Nucleus accumbens (tissue), 56 donors: ENCODE measurements around the gene B3GNT7.
"Not testable (repeated sequence)": the region's sequence is repeated elsewhere in the genome, so short reads cannot be mapped to it uniquely, and the experiment has no call there.

Experiments
- DNase-seq, 56 donors: peaks; one replicate each; lab custom pipeline; 2025; lab: John Stamatoyannopoulos, UW

B3GNT7 gene

DNA sequence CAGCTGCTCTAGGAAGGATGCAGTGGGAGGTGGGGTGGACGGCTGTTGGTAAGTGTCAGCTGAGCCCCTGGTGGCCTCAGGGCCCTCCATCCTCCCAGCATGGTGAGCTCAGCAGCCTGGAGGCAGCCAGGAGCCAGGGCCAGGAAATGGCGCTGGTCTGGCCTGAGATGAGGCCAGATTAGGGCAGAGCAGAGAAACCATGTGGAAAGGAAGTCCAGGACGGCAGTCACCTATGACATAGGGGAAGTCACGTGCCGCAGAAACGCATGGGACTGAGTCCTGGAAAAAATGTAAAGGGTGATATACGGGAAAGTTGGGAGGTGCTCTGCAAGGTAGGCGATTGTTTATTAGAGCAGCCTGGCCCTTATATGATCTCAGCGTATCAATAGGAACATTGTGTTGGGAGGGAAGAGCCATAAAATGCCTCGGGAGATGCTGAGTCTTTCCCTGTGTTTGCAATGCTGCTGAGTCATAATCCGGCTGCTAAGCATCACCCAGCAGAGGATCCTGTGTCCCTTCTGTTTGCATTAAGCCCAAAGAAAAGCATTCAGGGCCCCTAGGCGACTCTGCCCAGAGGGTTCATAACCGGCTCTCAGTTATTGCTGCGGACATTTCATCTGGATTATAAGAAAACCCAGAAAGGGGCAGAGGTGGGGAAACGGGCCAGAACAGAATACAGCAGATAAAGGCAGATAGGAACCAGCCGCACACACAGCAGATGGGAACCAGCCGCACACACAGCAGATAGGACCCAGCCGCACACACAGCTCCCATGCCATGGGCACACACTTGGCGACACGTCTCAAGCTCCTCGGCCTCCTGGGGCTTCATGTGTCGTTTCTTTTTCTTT is 30.3 kb upstream of the B3GNT7 start:
- DNase-seq = peak in 42 of 56 donors; percentile 17 to 79 (median 56)

GRCh38 chr2:231367178-231367577 is 28.3 kb upstream of the B3GNT7 start:
- no peak for DNase-seq

- DNase-seq = no peak
These were observed 25.7 kb upstream of the B3GNT7 start for GRCh38 chr2:231369580-231370428.

GRCh38 chr2:231370429-231370748 is 25.1 kb upstream of the B3GNT7 start:
- no peak for DNase-seq

DNA sequence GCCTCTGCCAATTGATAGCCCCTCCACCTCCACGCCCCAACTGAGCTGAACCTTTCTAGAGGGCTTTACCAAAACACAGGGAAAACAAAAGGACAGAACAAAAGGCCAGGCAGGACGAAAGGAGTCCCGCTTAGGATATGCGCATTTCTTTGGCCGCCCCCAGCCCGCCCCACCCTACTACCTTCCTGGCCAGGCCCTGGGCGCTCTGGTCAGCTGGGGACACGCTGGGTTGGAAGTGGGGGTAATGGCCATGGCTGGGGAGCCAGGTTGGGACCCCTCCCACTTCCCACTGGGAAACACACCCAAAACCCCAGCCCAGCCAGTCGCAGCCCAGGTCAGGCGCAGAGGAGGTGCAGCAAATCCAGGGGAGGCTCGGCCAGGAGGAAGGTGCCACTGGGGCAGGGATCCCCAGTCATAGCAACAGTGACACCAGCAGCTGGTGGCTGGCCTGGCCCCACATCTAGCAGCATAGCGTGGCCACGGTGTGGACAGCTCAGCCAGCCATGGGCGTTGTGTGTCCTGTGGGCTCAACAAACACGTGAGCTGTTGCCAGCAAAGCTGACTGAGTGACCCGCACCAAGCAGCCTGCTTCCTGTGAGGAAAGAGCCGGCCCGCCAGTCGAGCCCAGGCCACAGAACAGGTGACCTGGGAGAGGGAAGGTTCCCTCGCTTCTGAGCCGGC is 24.6 kb upstream of the B3GNT7 start:
- peak in 1 of 56 donors; percentile 56 for DNase-seq

DNA sequence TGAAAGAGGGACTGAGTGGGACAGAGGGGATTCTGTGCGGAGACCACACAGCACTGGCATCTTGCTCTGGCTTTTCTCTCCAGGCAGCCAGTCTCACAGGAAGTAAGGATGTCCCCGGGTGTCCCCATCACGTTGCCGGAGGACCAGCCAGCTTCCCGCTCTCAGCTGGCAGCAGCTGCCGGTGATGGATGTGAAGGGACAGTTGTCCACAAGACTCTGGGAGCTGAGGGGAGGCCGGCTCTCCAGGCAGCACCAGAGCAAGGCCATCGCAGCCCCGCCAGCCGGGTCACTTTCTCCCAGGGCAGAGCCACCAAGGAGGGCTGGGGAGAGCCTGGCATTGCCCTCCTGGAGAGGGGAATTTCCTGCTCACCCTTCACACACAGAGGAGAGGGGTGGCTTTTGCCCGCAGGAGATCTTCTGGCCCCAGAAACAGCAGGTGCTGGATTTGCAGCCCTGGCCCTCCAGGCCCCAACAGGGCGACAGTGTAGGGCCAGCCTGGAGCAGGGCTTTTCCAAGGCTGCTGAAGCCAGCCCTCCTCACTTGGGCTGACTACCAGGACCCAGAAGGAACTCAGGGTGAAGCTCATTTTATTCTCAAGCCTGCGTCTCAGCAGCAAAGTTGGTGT is 24.0 kb upstream of the B3GNT7 start:
- DNase-seq = peak in 39 of 56 donors; percentile 12 to 70 (median 52)

GRCh38 chr2:231372326-231372725 is 23.2 kb upstream of the B3GNT7 start:
- no peak for DNase-seq

- no peak for DNase-seq
These were observed 22.3 kb upstream of the B3GNT7 start for GRCh38 chr2:231373184-231373583.

DNA sequence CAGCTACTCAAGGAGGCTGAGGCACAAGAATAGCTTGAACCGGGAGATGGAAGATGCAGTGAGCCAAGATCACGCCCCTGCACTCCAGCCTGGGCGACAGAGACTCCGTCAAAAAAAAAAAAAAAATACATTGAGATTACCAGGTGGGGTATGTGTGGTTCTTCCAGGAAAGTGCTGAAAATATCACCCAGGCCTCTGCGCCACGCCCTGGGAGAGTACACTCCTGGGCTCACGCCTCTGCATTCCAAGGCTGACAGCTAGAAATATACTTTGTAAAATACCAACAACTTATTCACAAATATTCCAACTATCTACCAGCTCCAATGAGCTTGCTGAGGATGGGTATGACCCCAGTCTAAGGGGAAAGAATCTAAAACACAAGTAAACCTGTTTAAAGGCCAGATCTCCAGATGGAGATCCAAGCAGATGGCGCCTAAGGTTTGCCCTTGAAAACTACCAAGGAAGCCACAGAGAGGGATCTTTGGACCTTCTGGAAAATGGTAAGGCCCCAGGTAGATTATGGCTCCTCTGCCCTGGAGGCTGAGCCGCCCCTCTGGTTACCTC is 21.6 kb upstream of the B3GNT7 start:
- no peak for DNase-seq

GRCh38 chr2:231374771-231375170 is 20.7 kb upstream of the B3GNT7 start:
- DNase-seq = no peak

- DNase-seq = not testable (repeated sequence)
These were observed 19.4 kb upstream of the B3GNT7 start for GRCh38 chr2:231375994-231376615.

DNA sequence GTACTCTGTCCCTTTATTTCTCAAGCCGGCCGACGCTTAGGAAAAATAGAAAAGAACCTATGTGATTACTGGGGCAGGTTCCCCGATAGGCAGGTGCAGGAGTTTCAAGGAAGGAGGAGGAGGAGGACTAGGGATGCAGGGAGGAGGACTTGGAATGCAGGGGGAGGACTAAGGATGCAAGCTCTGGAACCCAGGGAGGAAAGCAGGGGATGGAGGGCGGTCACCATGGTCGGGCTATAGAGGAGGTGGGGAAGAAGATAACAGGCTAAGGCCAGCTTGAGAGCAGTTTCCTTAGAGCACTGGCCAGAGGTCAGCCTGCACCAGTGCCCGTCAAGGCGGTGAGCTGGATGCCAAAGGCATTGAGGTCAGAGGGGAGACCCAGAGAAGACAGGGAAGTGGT is 18.7 kb upstream of the B3GNT7 start:
- no peak for DNase-seq

- no peak for DNase-seq
These were observed 17.3 kb upstream of the B3GNT7 start for GRCh38 chr2:231378026-231378722.

GRCh38 chr2:231379266-231380215 is 16.0 kb upstream of the B3GNT7 start:
- DNase-seq = peak in 33 of 56 donors; percentile 16 to 75 (median 46)

GRCh38 chr2:231380307-231380706 is 15.2 kb upstream of the B3GNT7 start:
- no peak for DNase-seq

- no peak for DNase-seq
These were observed 14.3 kb upstream of the B3GNT7 start for GRCh38 chr2:231380991-231381847.

GRCh38 chr2:231382116-231382515 is 13.4 kb upstream of the B3GNT7 start:
- no peak for DNase-seq
